ENCODE data around the gene PIP4K2A.
"Not testable (repeated sequence)": the region's sequence is repeated elsewhere in the genome, so short reads cannot be mapped to it uniquely, and the experiment has no call there.

PIP4K2A gene

GRCh38 chr10:22753786-22754185 is 39.4 kb upstream of the PIP4K2A start:
- no peak for DNase-seq
- Mint-ChIP-seq H3K4me3 (no peak overlapping the region), H3K27ac (no peak overlapping the region), H3K36me3 (ENCODE audit: low read depth) (no peaks in the 10 kb centered on the region), H3K4me1 (no peaks in the 10 kb centered on the region), H3K27me3 (ENCODE audit: low read depth, poor library complexity) (peaks cover 4% of the 10 kb centered on the region), H3K9me3 (no peaks in the 10 kb centered on the region)
- TF ChIP-seq, protein P1, sequence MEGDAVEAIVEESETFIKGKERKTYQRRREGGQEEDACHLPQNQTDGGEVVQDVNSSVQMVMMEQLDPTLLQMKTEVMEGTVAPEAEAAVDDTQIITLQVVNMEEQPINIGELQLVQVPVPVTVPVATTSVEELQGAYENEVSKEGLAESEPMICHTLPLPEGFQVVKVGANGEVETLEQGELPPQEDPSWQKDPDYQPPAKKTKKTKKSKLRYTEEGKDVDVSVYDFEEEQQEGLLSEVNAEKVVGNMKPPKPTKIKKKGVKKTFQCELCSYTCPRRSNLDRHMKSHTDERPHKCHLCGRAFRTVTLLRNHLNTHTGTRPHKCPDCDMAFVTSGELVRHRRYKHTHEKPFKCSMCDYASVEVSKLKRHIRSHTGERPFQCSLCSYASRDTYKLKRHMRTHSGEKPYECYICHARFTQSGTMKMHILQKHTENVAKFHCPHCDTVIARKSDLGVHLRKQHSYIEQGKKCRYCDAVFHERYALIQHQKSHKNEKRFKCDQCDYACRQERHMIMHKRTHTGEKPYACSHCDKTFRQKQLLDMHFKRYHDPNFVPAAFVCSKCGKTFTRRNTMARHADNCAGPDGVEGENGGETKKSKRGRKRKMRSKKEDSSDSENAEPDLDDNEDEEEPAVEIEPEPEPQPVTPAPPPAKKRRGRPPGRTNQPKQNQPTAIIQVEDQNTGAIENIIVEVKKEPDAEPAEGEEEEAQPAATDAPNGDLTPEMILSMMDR (IDR thresholded peaks at IDR 0.05), result no peak

GRCh38 chr10:22752272-22752889 is 38.0 kb upstream of the PIP4K2A start:
- DNase-seq, result no peak
- H3K9me3 Mint-ChIP-seq, result no peaks in the 10 kb centered on the region
- H3K27me3 Mint-ChIP-seq (ENCODE audit: low read depth, poor library complexity), result peaks cover 4% of the 10 kb centered on the region
- no peaks in the 10 kb centered on the region for H3K4me1 Mint-ChIP-seq
- no peak overlapping the region for H3K27ac Mint-ChIP-seq
- H3K4me3 Mint-ChIP-seq, result no peak overlapping the region
- TF ChIP-seq, protein P1 (IDR thresholded peaks at IDR 0.05), result no peak
- no peaks in the 10 kb centered on the region for H3K36me3 Mint-ChIP-seq (ENCODE audit: low read depth)

- H3K4me1 Mint-ChIP-seq, result no peaks in the 10 kb centered on the region
- H3K36me3 Mint-ChIP-seq (ENCODE audit: low read depth), result no peaks in the 10 kb centered on the region
- TF ChIP-seq, protein P1 (IDR thresholded peaks at IDR 0.05), result no peak
- no peak overlapping the region for H3K4me3 Mint-ChIP-seq
- DNase-seq, result no peak
- peaks cover 6% of the 10 kb centered on the region for H3K9me3 Mint-ChIP-seq
- no peak overlapping the region for H3K27ac Mint-ChIP-seq
- H3K27me3 Mint-ChIP-seq (ENCODE audit: low read depth, poor library complexity), result peaks cover 4% of the 10 kb centered on the region
Measured at GRCh38 chr10:22750131-22750530, 35.8 kb upstream of the PIP4K2A start.

DNA sequence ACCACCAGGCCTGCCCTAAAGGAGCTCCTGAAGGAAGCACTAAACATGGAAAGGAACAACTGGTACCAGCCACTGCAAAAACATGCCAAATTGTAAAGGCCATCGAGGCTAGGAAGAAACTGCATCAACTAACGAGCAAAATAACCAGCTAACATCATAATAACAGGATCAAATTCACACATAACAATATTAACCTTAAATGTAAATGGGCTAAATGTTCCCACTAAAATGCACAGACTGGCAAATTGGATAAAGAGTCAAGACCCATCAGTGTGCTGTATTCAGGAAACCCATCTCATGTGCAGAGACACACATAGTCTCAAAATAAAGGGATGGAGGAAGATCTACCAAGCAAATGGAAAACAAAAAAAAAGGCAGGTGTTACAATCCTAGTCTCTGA is 30.5 kb upstream of the PIP4K2A start:
- not testable (repeated sequence) for H3K27ac Mint-ChIP-seq; DNase-seq; H3K4me3 Mint-ChIP-seq; H3K36me3 Mint-ChIP-seq (ENCODE audit: low read depth); H3K4me1 Mint-ChIP-seq; H3K27me3 Mint-ChIP-seq (ENCODE audit: low read depth, poor library complexity)
- peaks cover 38% of the 10 kb centered on the region for H3K9me3 Mint-ChIP-seq

DNA sequence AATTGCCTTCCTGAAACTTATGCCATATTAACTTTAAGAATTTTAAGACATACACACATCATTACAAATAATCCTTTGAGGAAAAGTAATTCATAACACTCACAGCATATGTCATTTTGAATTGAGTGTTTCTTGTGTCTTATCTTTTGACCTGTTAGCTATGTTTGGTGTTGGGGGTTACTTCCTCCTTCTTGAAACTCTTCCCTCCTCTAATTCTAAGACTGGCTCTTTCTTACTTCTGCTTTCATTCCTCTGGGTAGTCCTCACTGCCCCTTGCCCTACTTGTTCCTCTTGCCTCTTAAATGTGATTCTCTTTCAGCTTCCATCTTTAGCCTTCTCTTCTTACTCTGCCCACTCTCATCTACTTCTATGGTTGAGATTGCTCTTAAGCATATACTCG is 28.3 kb upstream of the PIP4K2A start:
- Mint-ChIP-seq H3K27ac (no peak overlapping the region), H3K36me3 (ENCODE audit: low read depth) (peaks cover 5% of the 10 kb centered on the region), H3K4me1 (peaks cover 5% of the 10 kb centered on the region), H3K27me3 (ENCODE audit: low read depth, poor library complexity) (peaks cover 2% of the 10 kb centered on the region), H3K4me3 (no peak overlapping the region), H3K9me3 (peaks cover 40% of the 10 kb centered on the region)
- TF ChIP-seq, protein P1 (IDR thresholded peaks at IDR 0.05), result no peak
- no peak for DNase-seq

- not testable (repeated sequence) for H3K4me3 Mint-ChIP-seq; H3K27ac Mint-ChIP-seq; H3K4me1 Mint-ChIP-seq; H3K36me3 Mint-ChIP-seq (ENCODE audit: low read depth); H3K27me3 Mint-ChIP-seq (ENCODE audit: low read depth, poor library complexity); DNase-seq
- H3K9me3 Mint-ChIP-seq, result peaks cover 40% of the 10 kb centered on the region
Measured at GRCh38 chr10:22741631-22742030, 27.3 kb upstream of the PIP4K2A start.

GRCh38 chr10:22740180-22740579 is 25.8 kb upstream of the PIP4K2A start:
- Mint-ChIP-seq H3K27ac (no peak overlapping the region), H3K4me3 (no peak overlapping the region), H3K36me3 (ENCODE audit: low read depth) (peaks cover 5% of the 10 kb centered on the region), H3K9me3 (peaks cover 34% of the 10 kb centered on the region), H3K27me3 (ENCODE audit: low read depth, poor library complexity) (peaks cover 2% of the 10 kb centered on the region), H3K4me1 (peaks cover 5% of the 10 kb centered on the region)
- TF ChIP-seq, protein P1 (IDR thresholded peaks at IDR 0.05), result no peak
- no peak for DNase-seq

Data from nephron progenitor cell (in vitro differentiated cells).